OCI-LY1 (cell line): ENCODE results near the gene RTRAF.

Source experiments
- H2AFZ ChIP-seq: fragments of 200-600 bp; sonication (generic), shearing (Covaris generic); 2 replicates; pipeline ENCODE4 v1.6.0; 2014; ENCODE audit warnings: antibody characterized with exemption, mild to moderate bottlenecking, low read length
- H3F3A ChIP-seq: fragments of 200-600 bp; sonication (generic), shearing (Covaris generic); 2 replicates; pipeline ENCODE4 v1.6.0; 2014; ENCODE audit warnings: mild to moderate bottlenecking, antibody characterized with exemption, low read length, moderate library complexity; ENCODE audit not compliant: insufficient read depth
- H3K27ac ChIP-seq: fragments of 200-600 bp; sonication (generic); 2 replicates; pipeline ENCODE4 v1.5.1; 2014; ENCODE audit warnings: low read length, mixed run types, mild to moderate bottlenecking, low read depth; ENCODE audit not compliant: poor library complexity, severe bottlenecking
- H3K27me3 ChIP-seq: fragments of 200-600 bp; sonication (generic); 2 replicates; pipeline ENCODE4 v1.6.0; 2014; ENCODE audit warnings: antibody characterized with exemption, mild to moderate bottlenecking, low read length, moderate library complexity; ENCODE audit not compliant: insufficient read depth
- H3K36me3 ChIP-seq: fragments of 200-600 bp; sonication (generic); 2 replicates; pipeline ENCODE4 v1.6.1; 2014; ENCODE audit warnings: mild to moderate bottlenecking, antibody characterized with exemption, low read length, moderate library complexity, mixed read lengths; ENCODE audit not compliant: insufficient read depth
- H3K4me1 ChIP-seq: fragments of 200-600 bp; sonication (generic); 2 replicates; pipeline ENCODE4 v1.5.1; 2014; ENCODE audit warnings: mild to moderate bottlenecking, low read length, moderate library complexity; ENCODE audit not compliant: insufficient read depth, severe bottlenecking
- H3K4me2 ChIP-seq: fragments of 200-600 bp; sonication (generic), shearing (Covaris generic); 2 replicates; pipeline ENCODE4 v1.6.1; 2014; ENCODE audit warnings: low read length
- H3K4me3 ChIP-seq: fragments of 200-600 bp; sonication (generic); 2 replicates; pipeline ENCODE4 v1.5.1; 2014; ENCODE audit warnings: low read length, low read depth, mild to moderate bottlenecking, mixed read lengths; ENCODE audit not compliant: poor library complexity, severe bottlenecking
- H3K79me2 ChIP-seq: fragments of 200-600 bp; shearing (Covaris generic); 2 replicates; pipeline ENCODE4 v1.6.1; 2016; ENCODE audit warnings: mixed run types, low read length, mixed read lengths; ENCODE audit not compliant: insufficient read depth
- H3K9ac ChIP-seq: fragments of 200-600 bp; sonication (generic), shearing (Covaris generic); 2 replicates; pipeline ENCODE4 v1.6.1; 2014; ENCODE audit warnings: mild to moderate bottlenecking, low read length, mixed read lengths
- H3K9me2 ChIP-seq: fragments of 200-600 bp; sonication (generic), shearing (Covaris generic); 2 replicates; pipeline ENCODE4 v1.6.1; 2014; ENCODE audit warnings: low read depth, mild to moderate bottlenecking, low read length, mixed read lengths
- H3K9me3 ChIP-seq: fragments of 200-600 bp; shearing (Covaris generic); 2 replicates; pipeline ENCODE4 v1.6.1; 2014; ENCODE audit warnings: low read length, mixed read lengths
- H4K20me1 ChIP-seq: fragments of 200-600 bp; sonication (generic), shearing (Covaris generic); 2 replicates; pipeline ENCODE4 v1.6.0; 2016; ENCODE audit warnings: mild to moderate bottlenecking, low read length; ENCODE audit not compliant: insufficient read depth
- EZH2 ChIP-seq: fragments of 200-600 bp; sonication (generic), shearing (Covaris generic); IDR thresholded peaks from 2 replicates; pipeline ENCODE4 v1.8.0; 2017; ENCODE audit warnings: borderline replicate concordance, mixed run types, mild to moderate bottlenecking, antibody characterized with exemption, low read length, moderate library complexity, mixed read lengths
- TF ChIP-seq, protein P1 (sequence below): fragments of 200-600 bp; sonication (generic), shearing (Covaris generic); IDR thresholded peaks from 2 replicates; pipeline ENCODE4 v1.5.1; 2017; ENCODE audit warnings: mild to moderate bottlenecking, antibody characterized with exemption, low read length, moderate library complexity, mixed read lengths

RTRAF gene

GRCh38 chr14:52044791-52045522, 55.6 kb downstream of the RTRAF start:
- H3K36me3 ChIP-seq = no peaks in the 10 kb centered on the region
- no peak overlapping the region for H3K27ac ChIP-seq
- no peaks in the 10 kb centered on the region for H3K9me2 ChIP-seq
- H3K4me1 ChIP-seq = no peaks in the 10 kb centered on the region
- no peaks in the 10 kb centered on the region for H3K9me3 ChIP-seq
- H4K20me1 ChIP-seq = no peaks in the 10 kb centered on the region
- no peaks in the 10 kb centered on the region for H3K27me3 ChIP-seq
- H3K4me3 ChIP-seq = no peak overlapping the region
- H3F3A ChIP-seq = no peaks in the 10 kb centered on the region
- no peaks in the 10 kb centered on the region for H3K79me2 ChIP-seq
- no peak overlapping the region for H3K4me2 ChIP-seq
- no peak overlapping the region for H3K9ac ChIP-seq
- no peak overlapping the region for H2AFZ ChIP-seq
- TF ChIP-seq, protein P1, sequence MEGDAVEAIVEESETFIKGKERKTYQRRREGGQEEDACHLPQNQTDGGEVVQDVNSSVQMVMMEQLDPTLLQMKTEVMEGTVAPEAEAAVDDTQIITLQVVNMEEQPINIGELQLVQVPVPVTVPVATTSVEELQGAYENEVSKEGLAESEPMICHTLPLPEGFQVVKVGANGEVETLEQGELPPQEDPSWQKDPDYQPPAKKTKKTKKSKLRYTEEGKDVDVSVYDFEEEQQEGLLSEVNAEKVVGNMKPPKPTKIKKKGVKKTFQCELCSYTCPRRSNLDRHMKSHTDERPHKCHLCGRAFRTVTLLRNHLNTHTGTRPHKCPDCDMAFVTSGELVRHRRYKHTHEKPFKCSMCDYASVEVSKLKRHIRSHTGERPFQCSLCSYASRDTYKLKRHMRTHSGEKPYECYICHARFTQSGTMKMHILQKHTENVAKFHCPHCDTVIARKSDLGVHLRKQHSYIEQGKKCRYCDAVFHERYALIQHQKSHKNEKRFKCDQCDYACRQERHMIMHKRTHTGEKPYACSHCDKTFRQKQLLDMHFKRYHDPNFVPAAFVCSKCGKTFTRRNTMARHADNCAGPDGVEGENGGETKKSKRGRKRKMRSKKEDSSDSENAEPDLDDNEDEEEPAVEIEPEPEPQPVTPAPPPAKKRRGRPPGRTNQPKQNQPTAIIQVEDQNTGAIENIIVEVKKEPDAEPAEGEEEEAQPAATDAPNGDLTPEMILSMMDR = no peak
- TF ChIP-seq EZH2 = no peak

DNA sequence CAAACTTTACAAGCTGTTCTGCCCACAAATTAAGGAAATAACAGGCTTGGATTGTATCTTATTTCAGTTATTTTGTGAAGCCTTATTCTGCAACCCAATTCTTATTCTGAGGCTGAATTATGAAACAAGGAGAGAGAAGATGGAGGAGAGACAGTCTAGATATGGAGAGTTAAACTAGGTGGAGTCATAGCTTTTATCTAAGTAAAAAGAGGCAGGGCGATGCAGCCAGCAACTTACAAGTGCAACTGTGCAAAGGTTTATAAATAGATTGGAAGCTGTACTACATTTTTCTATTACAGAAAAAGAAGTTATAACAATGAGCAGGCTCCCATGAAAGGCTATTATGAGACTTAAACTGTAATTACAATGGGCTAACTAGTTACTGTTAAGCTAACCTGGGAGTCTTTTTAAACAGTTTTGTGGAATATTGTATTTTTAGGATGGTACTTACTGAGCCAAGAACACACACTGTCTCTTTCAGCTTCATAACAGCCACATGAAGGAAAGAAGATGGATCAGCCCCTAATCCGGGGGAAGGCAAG, 57.1 kb downstream of the RTRAF start:
- H3K4me1 ChIP-seq = no peaks in the 10 kb centered on the region
- TF ChIP-seq, protein P1 = no peak
- TF ChIP-seq EZH2 = no peak
- H3K4me3 ChIP-seq = no peak overlapping the region
- H3K79me2 ChIP-seq = no peaks in the 10 kb centered on the region
- no peaks in the 10 kb centered on the region for H3K9me2 ChIP-seq
- no peak overlapping the region for H3K4me2 ChIP-seq
- no peaks in the 10 kb centered on the region for H3K27me3 ChIP-seq
- no peaks in the 10 kb centered on the region for H3F3A ChIP-seq
- H3K9me3 ChIP-seq = no peaks in the 10 kb centered on the region
- H2AFZ ChIP-seq = no peak overlapping the region
- H3K27ac ChIP-seq = no peak overlapping the region
- no peak overlapping the region for H3K9ac ChIP-seq
- no peaks in the 10 kb centered on the region for H3K36me3 ChIP-seq
- H4K20me1 ChIP-seq = no peaks in the 10 kb centered on the region

DNA sequence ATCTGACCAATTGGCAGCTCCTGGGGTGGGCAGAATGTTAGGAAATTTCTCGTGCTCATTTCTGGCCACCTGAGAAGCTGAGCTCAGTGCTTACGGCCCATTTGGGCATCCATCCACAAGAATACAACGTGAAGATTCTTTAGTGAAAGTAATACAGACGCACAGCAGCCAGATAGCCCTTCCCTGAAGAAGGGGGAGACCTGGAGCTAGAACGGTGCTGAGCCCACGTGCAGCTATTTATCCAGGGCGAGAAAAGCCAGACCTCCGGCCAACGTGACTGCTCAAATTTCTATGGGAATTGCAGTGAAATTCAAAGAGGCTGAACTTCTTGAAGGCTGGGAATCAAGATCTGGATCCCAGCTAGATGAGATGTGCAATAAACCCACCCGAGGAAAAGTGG, 58.8 kb downstream of the RTRAF start:
- Histone ChIP-seq H3F3A (no peaks in the 10 kb centered on the region), H3K4me3 (no peak overlapping the region), H4K20me1 (no peaks in the 10 kb centered on the region), H3K36me3 (no peaks in the 10 kb centered on the region), H3K9me3 (no peaks in the 10 kb centered on the region), H3K27me3 (no peaks in the 10 kb centered on the region), H2AFZ (no peak overlapping the region), H3K4me2 (no peak overlapping the region), H3K9me2 (no peaks in the 10 kb centered on the region), H3K9ac (no peak overlapping the region), H3K79me2 (no peaks in the 10 kb centered on the region), H3K4me1 (no peaks in the 10 kb centered on the region), H3K27ac (no peak overlapping the region)
- TF ChIP-seq EZH2 = no peak
- TF ChIP-seq, protein P1 = no peak
